Measurements from ENCODE around the gene ZMAT5. TPM values are rescaled to one million over a fixed set of nuclear protein-coding genes. Genes with fewer than 3 reads are reported as not detected.

ZMAT5 gene
- total and polyA plus RNA-seq, 2 of the 13 experiments (the other 11 are each of a cell fraction or from before 2014, with no cell fraction given), result 20.7 to 27.8 TPM

DNA sequence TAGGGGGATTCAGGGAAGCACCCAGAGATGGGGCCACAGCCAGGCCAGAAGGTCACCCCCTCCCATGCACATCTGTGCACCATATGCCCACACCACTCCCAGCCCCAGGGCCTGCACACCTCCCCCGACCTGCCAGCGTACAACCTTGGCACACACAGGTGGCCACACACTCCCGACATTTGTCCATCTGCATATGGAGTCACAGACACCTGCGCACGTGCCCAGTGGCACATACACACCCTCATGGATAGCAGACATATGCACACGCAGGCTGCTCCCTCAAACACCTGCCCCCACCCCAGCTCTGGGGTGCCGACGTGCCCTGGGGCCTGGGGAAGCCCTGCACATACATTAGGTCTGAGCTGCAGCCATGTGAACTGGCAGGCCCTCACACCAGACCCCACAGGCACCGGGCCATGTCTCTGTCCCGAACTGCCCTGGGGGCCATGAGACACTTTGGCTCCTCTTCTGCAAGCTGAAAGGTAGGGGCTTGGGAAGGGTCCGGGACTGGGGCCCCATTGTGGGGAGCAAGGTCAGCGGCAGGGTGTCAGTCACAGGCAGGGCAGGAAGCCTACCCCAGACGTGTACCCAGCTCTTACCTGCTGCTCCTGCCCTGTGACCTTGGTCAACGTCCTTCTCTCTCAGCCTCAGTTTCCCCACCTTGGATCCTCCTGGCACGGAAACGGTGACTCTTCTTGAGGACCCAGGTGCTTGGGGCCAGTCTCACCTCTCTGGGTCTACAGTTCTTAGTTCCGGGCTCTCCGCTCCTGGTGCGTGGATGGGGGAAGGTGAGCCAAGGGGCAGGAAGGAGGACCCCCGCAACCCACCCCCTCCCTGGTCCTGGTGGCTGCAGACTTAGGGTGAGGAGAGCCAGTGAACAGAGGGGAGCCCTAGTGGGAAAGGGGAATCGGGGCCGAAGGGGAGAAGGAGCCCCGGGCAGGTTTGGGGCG is 47.6 kb downstream of the ZMAT5 start:
- no peak overlapping the region for H3K9ac ChIP-seq (ENCODE audit: insufficient read depth, low read depth, low read length)
- BruUV-seq (replicated peaks), result no TSS peak
- intact Hi-C loops (cut with micrococcal nuclease; ENCODE audit: unreplicated experiment), result no loop called here
- ChIA-PET POLR2A (no interaction called here), CTCF (ENCODE audit: low intra/inter-chr PET ratio, low total read pairs) (no interaction called here)
- peaks cover 22 to 68% of the 10 kb centered on the region in 2 experiments for H3K27me3 ChIP-seq (ENCODE audit: control insufficient read depth in 1 of 2, insufficient read depth in 2 of 2, low read length in 2 of 2)
- peaks cover 29% of the 10 kb centered on the region; the same call in 1 of the 2 replicates for H4K20me1 ChIP-seq (ENCODE audit: insufficient read depth, low read length)
- no peak overlapping the region for H3K27ac ChIP-seq (ENCODE audit: extremely low read length, insufficient read depth, low read length)
- no peak for FAIRE-seq
- H3K4me2 ChIP-seq (ENCODE audit: low read depth, low read length), result no peak overlapping the region
- DNase-seq (ENCODE audit: low spot score), result no peak
- H3K79me2 ChIP-seq (ENCODE audit: insufficient read depth, low read length), result no peaks in the 10 kb centered on the region
- peaks cover 11% of the 10 kb centered on the region; the same call in 1 of the 2 replicates for H3K4me1 ChIP-seq (ENCODE audit: insufficient read depth, low read length)
- in situ Hi-C loops (cut with HindIII; ENCODE audit: extremely low pct_ligation_motif_present, low pct_unique_long_range_greater_than_20kb), result no loop called here
- 14% methylated on average over 9 of the region's 24 CpGs for WGBS (ENCODE audit: low lambda C conversion rate)
- no peak for TF ChIP-seq TCF7 (IDR thresholded peaks at IDR 0.05; ENCODE audit: low read depth)
- no peak for TF ChIP-seq ZNF510 (CRISPR knock-in tag; IDR thresholded peaks at IDR 0.05; ENCODE audit: low read depth)
- TF ChIP-seq NR2F1 (CRISPR knock-in tag; IDR thresholded peaks at IDR 0.05), result no peak
- TF ChIP-seq KAT2B (IDR thresholded peaks at IDR 0.05; ENCODE audit: borderline replicate concordance, low read depth, low read length), result no peak
- TF ChIP-seq KLF15 (CRISPR knock-in tag; IDR thresholded peaks at IDR 0.05; ENCODE audit: borderline replicate concordance), result no peak
- no peak for TF ChIP-seq ZSCAN31 (CRISPR knock-in tag; IDR thresholded peaks at IDR 0.05; ENCODE audit: low read depth)
- no peak for TF ChIP-seq TBX2 (CRISPR knock-in tag; IDR thresholded peaks at IDR 0.05; ENCODE audit: borderline replicate concordance)
- no peak for ATAC-seq
- no peaks in the 10 kb centered on the region for H3K36me3 ChIP-seq (replicated peaks in 1 of 2; ENCODE audit: control insufficient read depth in 1 of 2, insufficient read depth in 2 of 2, low read length in 2 of 2)
- peak overlapping the region in 1 of 3 experiments; percentile 33; a peak in 1 of 6 replicates for H3K4me3 ChIP-seq (replicated peaks in 1 of 3; ENCODE audit: insufficient read depth in 1 of 3, low read depth in 2 of 3, low read length in 3 of 3)
- H3K9me3 ChIP-seq (ENCODE audit: low read length), result no peaks in the 10 kb centered on the region
- no peak overlapping the region for H2AFZ ChIP-seq (ENCODE audit: low read length)

GRCh38 chr22:29717789-29718188 is 49.0 kb downstream of the ZMAT5 start:
- Histone ChIP-seq H3K27ac (ENCODE audit: extremely low read length, insufficient read depth, low read length) (no peak overlapping the region), H3K4me3 (replicated peaks in 1 of 3; ENCODE audit: insufficient read depth in 1 of 3, low read depth in 2 of 3, low read length in 3 of 3) (no peak overlapping the region), H3K9me3 (ENCODE audit: low read length) (no peaks in the 10 kb centered on the region), H3K4me2 (ENCODE audit: low read depth, low read length) (no peak overlapping the region), H3K79me2 (ENCODE audit: insufficient read depth, low read length) (no peaks in the 10 kb centered on the region), H3K36me3 (replicated peaks in 1 of 2; ENCODE audit: control insufficient read depth in 1 of 2, insufficient read depth in 2 of 2, low read length in 2 of 2) (no peaks in the 10 kb centered on the region), H4K20me1 (ENCODE audit: insufficient read depth, low read length) (peaks cover 23% of the 10 kb centered on the region; the same call in 1 of the 2 replicates), H2AFZ (ENCODE audit: low read length) (no peak overlapping the region), H3K4me1 (ENCODE audit: insufficient read depth, low read length) (peaks cover 11% of the 10 kb centered on the region; the same call in 1 of the 2 replicates), H3K27me3 (ENCODE audit: control insufficient read depth in 1 of 2, insufficient read depth in 2 of 2, low read length in 2 of 2) (peaks cover 20 to 67% of the 10 kb centered on the region in 2 experiments), H3K9ac (ENCODE audit: insufficient read depth, low read depth, low read length) (no peak overlapping the region)
- ATAC-seq (no peak), DNase-seq (ENCODE audit: low spot score) (no peak), FAIRE-seq (no peak)
- ChIA-PET CTCF (ENCODE audit: low intra/inter-chr PET ratio, low total read pairs) (no interaction called here), POLR2A (no interaction called here)
- in situ Hi-C loops (cut with HindIII; ENCODE audit: extremely low pct_ligation_motif_present, low pct_unique_long_range_greater_than_20kb), result no loop called here
- intact Hi-C loops (cut with micrococcal nuclease; ENCODE audit: unreplicated experiment), result no loop called here
- BruUV-seq (replicated peaks), result no TSS peak
- WGBS (ENCODE audit: low lambda C conversion rate), result 24% methylated on average over 4 of the region's 11 CpGs
- TF ChIP-seq ZNF788 (CRISPR knock-in tag; IDR thresholded peaks at IDR 0.05; ENCODE audit: borderline replicate concordance) (no peak), ZNF274 (CRISPR knock-in tag; IDR thresholded peaks at IDR 0.05) (no peak), PRDM4 (CRISPR knock-in tag; IDR thresholded peaks at IDR 0.05; ENCODE audit: borderline replicate concordance) (no peak), ZNF484 (CRISPR knock-in tag; IDR thresholded peaks at IDR 0.05; ENCODE audit: borderline replicate concordance, low read depth) (no peak), ZMAT5 (CRISPR knock-in tag; IDR thresholded peaks at IDR 0.05; ENCODE audit: borderline replicate concordance, low read depth) (no peak), CREM (IDR thresholded peaks at IDR 0.05) (no peak), CREM (CRISPR knock-in tag; IDR thresholded peaks at IDR 0.05) (no peak), ZNF780A (CRISPR knock-in tag; IDR thresholded peaks at IDR 0.05) (no peak), SMARCC2 (IDR thresholded peaks at IDR 0.05) (no peak)
